ELF-1 (cell line): ENCODE measurements around the gene ESR1.
"Not testable (repeated sequence)": the region's sequence is repeated elsewhere in the genome, so short reads cannot be mapped to it uniquely, and the experiment has no call there.

Experiments used
- DNase-seq: peaks from one replicate; pipeline ENCODE4 v3.0.0-alpha.2; 2016; ENCODE audit warnings: low read depth, low spot score

The ESR1 gene

DNA sequence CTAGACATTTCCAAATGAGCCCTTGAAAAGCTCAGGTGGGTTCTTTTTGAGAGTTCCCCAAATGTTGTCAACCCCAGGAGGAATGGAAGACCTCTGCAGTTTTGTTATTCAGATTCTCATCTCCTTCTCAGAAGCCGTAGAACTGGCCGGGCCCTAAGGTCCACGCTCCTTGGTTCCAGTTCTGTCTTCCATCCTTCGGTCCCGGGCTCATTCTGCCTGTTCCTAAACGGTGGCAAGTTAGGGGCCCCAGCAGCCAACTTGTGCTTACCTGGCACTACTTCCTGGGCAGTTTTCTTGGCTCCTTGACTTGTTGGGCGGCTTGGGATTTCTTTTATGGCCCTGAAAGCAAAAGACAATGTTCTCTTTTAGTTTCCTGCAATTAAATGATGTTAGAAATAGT, 6.4 kb downstream of the ESR1 start:
- DNase-seq: no peak

GRCh38 chr6:151814614-151815013, 7.1 kb downstream of the ESR1 start:
- DNase-seq: no peak

DNA sequence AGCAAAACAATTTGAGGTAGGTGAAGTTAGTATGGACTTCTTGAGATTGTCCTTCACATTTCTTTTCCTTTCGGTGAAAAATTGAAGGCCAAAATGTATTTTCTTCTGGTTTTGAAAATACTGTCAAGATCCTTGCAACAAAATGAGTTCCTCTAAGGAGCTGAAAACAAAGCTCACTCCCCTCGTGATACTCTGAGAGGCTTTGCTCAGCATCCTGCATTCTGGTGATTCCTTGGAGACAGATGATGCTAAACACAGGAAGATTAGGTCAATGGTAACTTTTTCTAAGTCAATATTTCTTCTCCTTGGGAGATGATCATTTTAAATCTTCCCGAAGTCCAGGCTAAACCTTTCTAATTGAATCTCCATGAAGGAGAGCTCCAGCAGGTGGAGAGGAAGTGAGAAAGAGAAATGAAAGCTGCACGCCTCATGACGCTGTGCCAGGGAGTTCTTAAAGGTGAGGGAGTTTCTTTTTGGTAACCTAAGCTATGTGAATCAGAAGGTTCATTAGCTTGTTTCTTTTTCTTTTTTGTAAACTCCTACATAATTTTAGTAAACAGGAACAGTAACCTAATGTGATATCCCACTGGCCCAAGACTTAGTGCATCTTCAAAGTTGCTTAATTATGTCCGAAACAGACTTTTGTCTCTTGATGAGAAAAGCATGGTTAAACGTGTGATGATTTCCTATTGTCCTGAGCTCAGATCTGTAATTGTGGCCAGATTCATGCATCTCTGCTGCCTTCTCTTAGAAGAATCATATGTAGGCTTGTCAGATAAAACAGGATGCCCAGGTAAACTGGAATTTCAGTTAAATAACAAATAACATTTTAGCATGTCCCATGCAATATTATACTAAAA, 15.0 kb downstream of the ESR1 start:
- DNase-seq: no peak

- DNase-seq: no peak
These were observed 19.1 kb downstream of the ESR1 start for GRCh38 chr6:151826517-151827142.

DNA sequence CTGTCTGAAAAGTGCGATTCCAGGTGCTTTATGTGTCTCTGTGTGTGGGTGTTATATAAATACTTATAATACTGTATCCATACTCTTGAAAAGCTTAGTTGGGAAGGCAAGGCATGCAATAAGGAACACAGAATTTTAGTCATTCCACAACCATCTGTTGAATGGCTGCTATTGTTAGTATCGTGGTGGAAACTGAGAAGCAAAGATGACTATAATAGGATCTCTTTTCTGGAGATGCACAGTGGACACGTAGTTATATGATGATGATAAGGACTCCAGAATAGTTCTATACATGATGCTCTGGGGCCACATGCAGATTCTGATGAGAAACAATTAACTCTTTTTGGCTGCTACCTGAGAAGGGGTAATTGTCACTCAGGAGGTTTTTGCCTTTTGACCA, 25.2 kb downstream of the ESR1 start:
- DNase-seq: no peak

- DNase-seq: no peak
These were observed 27.9 kb downstream of the ESR1 start for GRCh38 chr6:151835396-151835795.

DNA sequence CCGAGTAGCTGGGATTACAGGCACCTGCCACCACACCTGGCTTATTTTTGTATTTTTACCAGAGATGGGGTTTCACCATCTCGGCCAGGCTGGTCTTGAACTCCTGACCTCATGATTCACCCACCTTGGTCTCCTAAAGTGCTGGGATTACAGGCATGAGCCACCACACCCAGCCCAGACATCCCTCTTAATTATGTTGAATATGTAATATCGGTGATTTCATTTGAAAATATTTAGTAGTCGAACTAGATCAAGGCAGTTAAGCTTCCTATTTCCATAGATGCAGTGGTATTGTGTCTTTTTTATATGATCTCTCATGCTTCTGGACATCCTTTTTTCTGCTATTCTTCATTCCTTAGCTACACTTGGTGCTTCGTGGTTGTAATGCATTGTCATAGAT, 29.7 kb downstream of the ESR1 start:
- no peak for DNase-seq

DNA sequence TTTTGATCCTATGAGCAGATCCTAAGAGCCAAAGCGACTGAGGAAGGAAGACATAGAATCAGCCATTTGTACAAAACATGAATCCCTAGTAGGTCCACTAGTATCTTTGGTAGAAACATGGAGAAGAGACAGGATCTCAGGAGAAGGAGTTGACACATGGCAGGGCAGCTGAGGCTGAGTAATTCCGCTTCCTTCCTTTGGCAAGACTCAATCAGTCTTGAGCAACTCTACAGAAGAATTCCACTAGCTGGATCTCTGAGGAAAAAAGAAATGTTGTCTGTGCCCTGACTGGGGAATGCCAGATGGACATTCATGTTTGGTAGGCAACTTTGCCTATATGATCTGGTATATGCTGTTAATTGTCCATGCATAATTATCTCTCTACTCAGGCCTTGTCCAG, 35.3 kb downstream of the ESR1 start:
- DNase-seq: no peak

- peak; percentile 32 for DNase-seq
These were observed 39.6 kb downstream of the ESR1 start for GRCh38 chr6:151847064-151847463.

DNA sequence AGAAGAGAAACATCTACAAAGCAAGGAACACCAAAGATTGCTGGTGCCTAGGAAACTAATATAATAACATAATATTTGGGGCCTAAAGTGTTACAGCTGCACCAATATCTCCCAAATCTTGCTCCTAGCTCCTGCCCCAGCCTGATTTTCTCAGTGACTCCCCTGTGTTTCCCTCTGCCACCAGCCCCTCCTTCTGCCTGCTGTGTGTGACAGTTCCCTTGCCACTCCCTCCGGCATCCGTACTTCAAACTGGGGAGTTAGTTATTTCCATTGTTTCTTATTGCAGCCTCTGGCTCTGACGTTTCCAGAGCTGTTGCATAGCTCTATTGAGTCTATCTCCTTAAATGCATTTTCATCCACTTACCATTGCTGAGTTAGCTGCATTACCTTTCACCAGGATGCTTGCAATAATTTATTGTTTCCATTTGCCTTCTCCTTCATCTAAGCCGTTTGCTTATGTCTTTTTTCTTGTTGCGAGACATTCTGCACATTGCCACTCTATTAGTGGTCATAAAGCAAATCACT, 43.1 kb downstream of the ESR1 start:
- peak; percentile 1 for DNase-seq

DNA sequence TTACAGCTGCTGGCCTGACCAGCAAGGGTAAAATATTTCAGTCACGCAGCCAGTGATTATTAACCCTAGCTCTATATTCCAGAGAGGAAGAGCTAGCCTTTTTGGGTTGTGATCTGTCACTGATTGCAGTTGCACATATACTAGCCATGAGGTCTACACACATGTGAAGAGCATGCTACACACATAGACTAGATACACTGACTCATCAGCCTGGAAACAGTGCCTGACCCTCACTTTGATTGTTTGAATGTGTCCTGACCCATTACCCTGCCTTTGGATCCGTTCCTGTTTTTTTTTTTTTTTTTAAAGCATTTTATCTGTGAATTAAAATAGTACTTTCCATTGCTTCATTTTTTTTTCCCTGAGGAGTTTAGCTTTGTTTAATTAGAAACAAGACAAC, 50.8 kb downstream of the ESR1 start:
- DNase-seq: no peak

GRCh38 chr6:151862461-151862860, 55.0 kb downstream of the ESR1 start:
- DNase-seq: no peak

- DNase-seq: not testable (repeated sequence)
These were observed 59.9 kb downstream of the ESR1 start for GRCh38 chr6:151867361-151867869.

DNA sequence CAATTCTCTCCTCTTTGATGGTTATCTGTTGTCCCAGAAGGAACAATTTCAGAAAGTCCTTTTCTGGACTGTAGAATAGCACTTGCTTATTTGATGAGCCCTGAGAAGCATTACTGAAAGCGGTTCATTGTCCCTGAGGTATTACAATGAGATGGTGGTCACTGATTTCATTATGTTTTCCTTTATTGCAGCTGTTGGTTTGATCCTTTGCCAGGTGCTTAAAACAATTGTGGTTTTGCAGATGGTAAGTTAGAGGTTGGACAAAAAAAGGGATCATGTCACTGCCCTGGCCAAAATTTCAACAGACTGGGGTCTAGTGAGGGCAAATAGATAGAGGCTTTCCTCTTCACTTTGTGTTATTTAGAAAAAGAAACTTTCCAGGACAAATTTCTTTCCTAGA, 61.9 kb downstream of the ESR1 start:
- DNase-seq: no peak

- no peak for DNase-seq
These were observed 62.3 kb downstream of the ESR1 start for GRCh38 chr6:151869787-151870186.

GRCh38 chr6:151870375-151870774, 62.9 kb downstream of the ESR1 start:
- DNase-seq: no peak

DNA sequence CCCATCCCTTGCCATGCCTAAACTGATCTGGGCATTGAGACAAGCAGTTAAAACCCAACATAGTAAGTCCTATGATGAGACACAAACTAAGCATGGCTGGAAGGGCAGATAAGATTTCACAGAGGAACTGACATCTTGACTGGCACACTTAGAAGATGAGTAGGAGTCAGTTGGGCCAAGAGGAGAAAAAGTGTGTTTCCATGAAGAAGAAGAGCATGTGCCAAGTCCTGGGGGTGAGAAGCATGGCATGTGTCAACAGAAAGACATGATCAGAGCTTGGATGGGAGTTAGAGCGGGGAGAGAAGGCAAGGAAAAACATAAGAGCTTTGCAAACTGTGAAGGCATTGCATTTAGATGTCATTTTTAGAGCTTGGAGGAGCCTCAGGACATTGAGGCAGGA, 68.0 kb downstream of the ESR1 start:
- DNase-seq: no peak

DNA sequence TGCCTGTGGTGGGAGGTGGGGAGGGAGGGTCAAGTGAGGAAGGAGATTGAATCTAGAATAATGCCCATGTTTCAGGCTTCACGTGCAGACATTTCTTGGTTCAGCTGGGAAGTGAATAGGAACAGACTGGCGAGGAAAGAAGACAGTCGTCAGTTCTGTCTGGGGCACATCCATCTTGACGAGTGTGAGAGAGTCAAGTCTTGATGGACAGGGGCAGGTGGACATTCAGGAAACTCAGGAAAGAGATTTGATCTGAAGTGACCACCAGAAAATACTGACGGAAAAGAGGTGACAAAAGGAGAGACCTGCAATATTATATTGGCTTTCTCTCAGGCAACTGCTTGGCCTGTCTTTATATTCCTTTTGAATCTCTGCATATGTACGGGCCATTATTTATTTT, 68.6 kb downstream of the ESR1 start:
- DNase-seq: no peak

GRCh38 chr6:151877458-151877857, 70.0 kb downstream of the ESR1 start:
- DNase-seq: no peak

- DNase-seq: no peak
These were observed 73.7 kb downstream of the ESR1 start for GRCh38 chr6:151881231-151881630.

GRCh38 chr6:151882206-151882605, 74.7 kb downstream of the ESR1 start:
- DNase-seq: no peak

GRCh38 chr6:151885234-151885633, 77.8 kb downstream of the ESR1 start:
- no peak for DNase-seq

DNA sequence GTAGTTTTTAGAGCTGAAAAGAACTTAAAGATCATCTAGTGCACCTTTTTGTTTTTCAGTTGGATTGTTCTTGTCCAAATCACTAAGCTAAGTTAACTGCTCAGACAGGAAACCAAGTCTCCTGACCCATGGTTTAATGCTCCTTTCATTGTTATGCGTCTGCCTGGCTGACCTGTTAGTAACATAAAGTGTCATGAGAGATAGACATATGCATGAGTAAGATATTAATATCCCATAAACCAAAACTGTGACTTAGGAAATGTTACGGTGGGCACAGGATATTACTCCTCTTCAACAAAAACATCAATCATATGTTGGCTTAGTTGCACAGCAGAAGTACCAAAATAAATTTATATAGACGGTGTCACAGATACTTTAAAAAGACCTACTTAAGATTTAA, 84.0 kb downstream of the ESR1 start:
- no peak for DNase-seq
